Thyroid gland (tissue), 4 donors: ENCODE measurements around the gene MPST. TPM values are rescaled to one million over a fixed set of nuclear protein-coding genes. Genes with fewer than 3 reads are reported as not detected.

Source experiments
- DNase-seq, 2 donors: peaks; one replicate each; pipeline ENCODE4 v3.0.0-alpha.2; 2019
- H3K27ac ChIP-seq, 3 donors: fragments of 200-600 bp; sonication (generic); 1 replicate in 2 of 3; 2 replicates in 1 of 3; pipeline ENCODE4 v1.5.1; 2016 to 2019; ENCODE audit warnings: mild to moderate bottlenecking in 1 of 3, moderate library complexity in 1 of 3
- H3K27me3 ChIP-seq: fragments of 200-600 bp; sonication (generic); one replicate; pipeline ENCODE4 v1.5.1; 2019
- H3K36me3 ChIP-seq, 2 donors: fragments of 200-600 bp; sonication (generic); one replicate each; pipeline ENCODE4 v1.5.1; 2016 to 2019
- H3K4me1 ChIP-seq, 2 donors: fragments of 200-600 bp; sonication (generic); one replicate each; pipeline ENCODE4 v1.5.1; 2017 to 2019
- H3K4me3 ChIP-seq, 3 donors: fragments of 200-600 bp; sonication (generic); replicated peaks in 1 of 3; 1 replicate in 2 of 3; 2 replicates in 1 of 3; pipeline ENCODE4 v1.5.1; 2016; ENCODE audit warnings: mild to moderate bottlenecking in 1 of 3
- H3K9me3 ChIP-seq: fragments of 200-600 bp; sonication (generic); one replicate; pipeline ENCODE4 v1.5.1; 2017
- POLR2A ChIP-seq, 2 donors: fragments of 450-650 bp; IDR thresholded peaks; one replicate each; pipeline ENCODE4 v1.6.1; 2017; ENCODE audit warnings: antibody characterized with exemption in 2 of 2, mild to moderate bottlenecking in 2 of 2, moderate library complexity in 1 of 2
- WGBS, 2 donors: methylation state at CpG; one replicate each; pipeline ENCODE4 v1.1.5; 2017; 5-methylcytosine and 5-hydroxymethylcytosine counted together
- intact Hi-C: fragments of 100-400 bp; cut with DNase I; formaldehyde crosslinking; loops from one replicate; pipeline ENCODE4 v1.15.1; 2023
- total RNA-seq, 4 donors: library from RNA; depleted of rRNA; stranded (reverse); fragments of >200 nt; gene quantifications; one replicate each; pipeline ENCODE4 v1.2.3, GENCODE V29; 2016
- TF ChIP-seq, protein P1 (sequence below), 6 experiments: fragments of 200-600 bp in 3 of 6; fragments of 450-650 bp in 3 of 6; sonication (generic) in 3 of 6; IDR thresholded peaks; one replicate each; pipeline ENCODE4 v1.5.1; 2016 to 2019; ENCODE audit warnings: antibody characterized with exemption in 6 of 6, mild to moderate bottlenecking in 2 of 6, inconsistent platforms in 1 of 6, moderate library complexity in 1 of 6

Gene MPST
- total RNA-seq, 4 donors from 2014 or later = 67.7 to 102 (median 93.6) TPM

GRCh38 chr22:37001826-37002225 lies 17.7 kb upstream of the MPST start:
- 77 to 90% methylated on average over 12 of the region's 12 CpGs for WGBS, 2 donors
- no peak for DNase-seq
- Histone ChIP-seq H3K4me1 (no peaks in the 10 kb centered on the region), H3K36me3 (no peaks in the 10 kb centered on the region), H3K4me3 (no peak overlapping the region), H3K27me3 (no peaks in the 10 kb centered on the region), H3K27ac (no peak overlapping the region), H3K9me3 (no peaks in the 10 kb centered on the region)
- no peak for TF ChIP-seq POLR2A (IDR thresholded peaks at IDR 0.05)
- TF ChIP-seq, protein P1, sequence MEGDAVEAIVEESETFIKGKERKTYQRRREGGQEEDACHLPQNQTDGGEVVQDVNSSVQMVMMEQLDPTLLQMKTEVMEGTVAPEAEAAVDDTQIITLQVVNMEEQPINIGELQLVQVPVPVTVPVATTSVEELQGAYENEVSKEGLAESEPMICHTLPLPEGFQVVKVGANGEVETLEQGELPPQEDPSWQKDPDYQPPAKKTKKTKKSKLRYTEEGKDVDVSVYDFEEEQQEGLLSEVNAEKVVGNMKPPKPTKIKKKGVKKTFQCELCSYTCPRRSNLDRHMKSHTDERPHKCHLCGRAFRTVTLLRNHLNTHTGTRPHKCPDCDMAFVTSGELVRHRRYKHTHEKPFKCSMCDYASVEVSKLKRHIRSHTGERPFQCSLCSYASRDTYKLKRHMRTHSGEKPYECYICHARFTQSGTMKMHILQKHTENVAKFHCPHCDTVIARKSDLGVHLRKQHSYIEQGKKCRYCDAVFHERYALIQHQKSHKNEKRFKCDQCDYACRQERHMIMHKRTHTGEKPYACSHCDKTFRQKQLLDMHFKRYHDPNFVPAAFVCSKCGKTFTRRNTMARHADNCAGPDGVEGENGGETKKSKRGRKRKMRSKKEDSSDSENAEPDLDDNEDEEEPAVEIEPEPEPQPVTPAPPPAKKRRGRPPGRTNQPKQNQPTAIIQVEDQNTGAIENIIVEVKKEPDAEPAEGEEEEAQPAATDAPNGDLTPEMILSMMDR (IDR thresholded peaks at IDR 0.05) = no peak
- intact Hi-C loops = no loop called here

DNA sequence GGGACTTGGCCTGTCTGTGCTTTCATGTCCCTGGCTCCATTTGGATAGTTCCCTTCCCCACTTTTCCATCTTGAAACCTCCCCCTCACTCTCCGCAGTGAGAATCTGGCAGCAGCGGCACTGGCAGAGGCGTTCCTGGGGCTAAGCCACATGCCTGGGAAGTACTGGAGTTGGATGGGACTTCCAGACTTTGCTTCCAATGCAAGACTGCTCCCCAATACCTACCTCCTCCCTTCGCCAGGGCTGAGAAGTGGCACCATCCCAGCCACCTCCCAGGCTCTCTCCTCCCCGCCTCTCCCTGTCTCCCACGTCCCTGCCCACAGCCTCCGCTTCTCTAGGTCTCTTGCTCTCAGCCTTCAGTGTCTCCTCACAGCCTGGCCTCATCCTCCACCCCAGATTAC lies 16.9 kb upstream of the MPST start:
- TF ChIP-seq POLR2A (IDR thresholded peaks at IDR 0.05) = no peak
- TF ChIP-seq, protein P1 (IDR thresholded peaks at IDR 0.05) = no peak
- H3K36me3 ChIP-seq = no peaks in the 10 kb centered on the region
- no peaks in the 10 kb centered on the region for H3K9me3 ChIP-seq
- intact Hi-C loops = no loop called here
- H3K4me3 ChIP-seq = no peak overlapping the region
- DNase-seq = no peak
- WGBS, 2 donors = 79 to 82% methylated on average over 7 of the region's 7 CpGs
- no peak overlapping the region for H3K27ac ChIP-seq
- H3K27me3 ChIP-seq = no peaks in the 10 kb centered on the region
- no peaks in the 10 kb centered on the region for H3K4me1 ChIP-seq

DNA sequence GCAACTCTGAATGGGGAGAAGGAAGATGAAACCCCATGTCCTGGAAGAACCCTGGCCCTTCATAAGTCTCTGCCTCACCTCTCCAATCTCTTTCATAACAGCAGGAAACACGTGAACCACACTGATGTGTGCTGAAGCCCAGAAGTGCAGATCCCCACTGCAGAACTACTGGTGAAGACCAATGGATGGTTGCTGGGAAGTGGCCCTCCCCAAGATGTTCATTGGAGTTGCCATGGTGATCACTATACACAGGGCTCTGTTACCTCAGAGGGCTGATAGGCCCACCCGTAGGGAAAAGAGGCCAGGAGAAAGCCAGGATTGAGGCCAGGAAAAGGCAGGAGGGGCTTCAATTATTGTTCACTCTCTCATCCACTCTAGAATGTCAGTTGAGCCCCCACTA lies 11.9 kb upstream of the MPST start:
- H3K36me3 ChIP-seq = no peaks in the 10 kb centered on the region
- TF ChIP-seq, protein P1 (IDR thresholded peaks at IDR 0.05) = no peak
- TF ChIP-seq POLR2A (IDR thresholded peaks at IDR 0.05) = no peak
- no peak overlapping the region for H3K27ac ChIP-seq
- H3K27me3 ChIP-seq = no peaks in the 10 kb centered on the region
- no peak for DNase-seq
- no peaks in the 10 kb centered on the region for H3K9me3 ChIP-seq
- 44 to 58% methylated on average over 2 of the region's 2 CpGs for WGBS, 2 donors
- H3K4me1 ChIP-seq = peaks cover 12 to 19% of the 10 kb centered on the region in 2 donors
- intact Hi-C loops = no loop called here
- no peak overlapping the region for H3K4me3 ChIP-seq

- no peak overlapping the region for H3K4me3 ChIP-seq
- H3K4me1 ChIP-seq = peaks cover 12 to 24% of the 10 kb centered on the region in 2 donors
- TF ChIP-seq POLR2A (IDR thresholded peaks at IDR 0.05) = no peak
- no peak for DNase-seq
- H3K36me3 ChIP-seq = no peaks in the 10 kb centered on the region
- H3K9me3 ChIP-seq = no peaks in the 10 kb centered on the region
- H3K27me3 ChIP-seq = no peaks in the 10 kb centered on the region
- H3K27ac ChIP-seq = no peak overlapping the region
- 63 to 73% methylated on average over 2 of the region's 2 CpGs for WGBS, 2 donors
- intact Hi-C loops = no loop called here
Observed at GRCh38 chr22:37008365-37008764, 11.2 kb upstream of the MPST start.

GRCh38 chr22:37009490-37009889 lies 10.1 kb upstream of the MPST start:
- no peak overlapping the region for H3K4me3 ChIP-seq
- no peaks in the 10 kb centered on the region for H3K27me3 ChIP-seq
- H3K36me3 ChIP-seq = no peaks in the 10 kb centered on the region
- H3K4me1 ChIP-seq = peaks cover 12 to 24% of the 10 kb centered on the region in 2 donors
- WGBS, 2 donors = 81 to 83% methylated on average over 2 of the region's 2 CpGs
- DNase-seq = no peak
- no peaks in the 10 kb centered on the region for H3K9me3 ChIP-seq
- intact Hi-C loops = no loop called here
- no peak overlapping the region for H3K27ac ChIP-seq
- no peak for TF ChIP-seq POLR2A (IDR thresholded peaks at IDR 0.05)
- TF ChIP-seq, protein P1 (IDR thresholded peaks at IDR 0.05) = no peak

DNA sequence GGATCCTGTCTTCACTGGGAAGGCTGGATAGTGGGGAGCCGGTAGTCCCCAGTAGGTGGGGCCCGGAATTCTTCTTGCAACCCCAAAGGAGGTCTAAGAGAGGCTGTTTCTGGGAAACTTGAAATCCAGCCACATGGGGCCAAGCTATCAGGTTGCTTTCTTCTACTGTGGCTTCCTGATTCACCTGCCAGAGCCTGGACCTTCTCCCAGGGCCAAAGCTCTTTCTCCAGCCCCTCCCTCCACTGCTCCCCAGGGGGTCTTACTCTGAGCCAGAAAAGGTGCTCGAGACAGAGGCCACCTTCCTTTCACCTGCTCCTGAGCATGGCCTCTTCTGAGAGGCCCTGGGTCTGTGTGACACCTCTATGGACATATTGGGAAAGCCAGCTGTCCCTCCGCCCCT lies 9.4 kb upstream of the MPST start:
- Histone ChIP-seq H3K4me3 (no peak overlapping the region), H3K36me3 (no peaks in the 10 kb centered on the region), H3K27ac (no peak overlapping the region), H3K9me3 (no peaks in the 10 kb centered on the region), H3K27me3 (no peaks in the 10 kb centered on the region), H3K4me1 (peaks cover 12 to 24% of the 10 kb centered on the region in 2 donors)
- DNase-seq = no peak
- 71 to 78% methylated on average over 3 to 4 of the region's 4 CpGs for WGBS, 2 donors
- intact Hi-C loops = no loop called here
- TF ChIP-seq, protein P1 (IDR thresholded peaks at IDR 0.05) = no peak
- TF ChIP-seq POLR2A (IDR thresholded peaks at IDR 0.05) = no peak
